Mesothelial cell of epicardium (in vitro differentiated cells): ENCODE data around the gene ADAMTSL1. TPM values are rescaled to one million over a fixed set of nuclear protein-coding genes. Genes with fewer than 3 reads are reported as not detected.
A peak's percentile ranks its signal among the peaks of the same experiment; 100 is the strongest.

Experiments used
- DNase-seq, 2 experiments: peaks; one replicate each; pipeline ENCODE4 v3.0.0; 2021; ENCODE audit warnings: low spot score in 2 of 2; ENCODE audit not compliant: unreplicated experiment in 2 of 2
- H3K27ac Mint-ChIP-seq: 2 replicates; pipeline ENCODE4 v1.8.0; 2021; ENCODE audit warnings: mixed read lengths
- H3K27me3 Mint-ChIP-seq: 2 replicates; pipeline ENCODE4 v1.8.0; 2021; ENCODE audit warnings: low read depth, mixed read lengths
- H3K36me3 Mint-ChIP-seq: 2 replicates; pipeline ENCODE4 v1.8.0; 2021; ENCODE audit warnings: mixed read lengths
- H3K4me1 Mint-ChIP-seq: 2 replicates; pipeline ENCODE4 v1.8.0; 2021; ENCODE audit warnings: mixed read lengths
- H3K4me3 Mint-ChIP-seq: 2 replicates; pipeline ENCODE4 v1.8.0; 2021; ENCODE audit warnings: mild to moderate bottlenecking, moderate library complexity, mixed read lengths
- H3K9me3 Mint-ChIP-seq: 2 replicates; pipeline ENCODE4 v1.8.0; 2021; ENCODE audit warnings: mixed read lengths
- total RNA-seq: library from RNA; stranded (reverse); gene quantifications from 3 replicates; pipeline ENCODE4 v1.2.1, GENCODE V29; 2021
- TF ChIP-seq, protein P1 (sequence below): fragments of 200-600 bp; sonication (generic); IDR thresholded peaks from one replicate; pipeline ENCODE4 v1.5.0; 2021; ENCODE audit warnings: antibody characterized with exemption; ENCODE audit not compliant: unreplicated experiment

The ADAMTSL1 gene
- total RNA-seq, 1 donor from 2014 or later, result 48.0 TPM

DNA sequence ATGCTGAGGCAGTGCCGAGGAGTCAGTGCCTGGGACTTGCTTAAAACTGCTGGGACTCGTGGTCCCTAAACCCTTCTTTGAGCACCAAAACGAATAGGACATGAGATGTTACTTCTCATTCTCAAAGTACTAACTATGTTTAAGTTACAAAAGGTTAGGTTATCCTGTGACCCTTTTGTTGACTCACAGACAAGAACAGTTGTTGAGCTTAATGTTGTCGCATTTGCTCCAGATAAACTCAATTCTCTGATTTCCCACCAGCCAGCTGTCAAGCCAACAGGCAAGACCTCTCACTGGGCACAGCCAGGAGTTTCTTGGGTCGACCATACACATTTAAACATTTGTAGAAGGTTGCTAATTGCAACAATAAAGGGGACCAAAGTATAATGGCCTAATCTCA, 249.4 kb downstream of the ADAMTSL1 start:
- Mint-ChIP-seq H3K27me3 (no peaks in the 10 kb centered on the region), H3K4me1 (peaks cover 13% of the 10 kb centered on the region), H3K36me3 (peaks cover 6% of the 10 kb centered on the region), H3K9me3 (no peaks in the 10 kb centered on the region), H3K27ac (no peak overlapping the region), H3K4me3 (no peak overlapping the region)
- no peak for DNase-seq
- TF ChIP-seq, protein P1, sequence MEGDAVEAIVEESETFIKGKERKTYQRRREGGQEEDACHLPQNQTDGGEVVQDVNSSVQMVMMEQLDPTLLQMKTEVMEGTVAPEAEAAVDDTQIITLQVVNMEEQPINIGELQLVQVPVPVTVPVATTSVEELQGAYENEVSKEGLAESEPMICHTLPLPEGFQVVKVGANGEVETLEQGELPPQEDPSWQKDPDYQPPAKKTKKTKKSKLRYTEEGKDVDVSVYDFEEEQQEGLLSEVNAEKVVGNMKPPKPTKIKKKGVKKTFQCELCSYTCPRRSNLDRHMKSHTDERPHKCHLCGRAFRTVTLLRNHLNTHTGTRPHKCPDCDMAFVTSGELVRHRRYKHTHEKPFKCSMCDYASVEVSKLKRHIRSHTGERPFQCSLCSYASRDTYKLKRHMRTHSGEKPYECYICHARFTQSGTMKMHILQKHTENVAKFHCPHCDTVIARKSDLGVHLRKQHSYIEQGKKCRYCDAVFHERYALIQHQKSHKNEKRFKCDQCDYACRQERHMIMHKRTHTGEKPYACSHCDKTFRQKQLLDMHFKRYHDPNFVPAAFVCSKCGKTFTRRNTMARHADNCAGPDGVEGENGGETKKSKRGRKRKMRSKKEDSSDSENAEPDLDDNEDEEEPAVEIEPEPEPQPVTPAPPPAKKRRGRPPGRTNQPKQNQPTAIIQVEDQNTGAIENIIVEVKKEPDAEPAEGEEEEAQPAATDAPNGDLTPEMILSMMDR, result no peak

DNA sequence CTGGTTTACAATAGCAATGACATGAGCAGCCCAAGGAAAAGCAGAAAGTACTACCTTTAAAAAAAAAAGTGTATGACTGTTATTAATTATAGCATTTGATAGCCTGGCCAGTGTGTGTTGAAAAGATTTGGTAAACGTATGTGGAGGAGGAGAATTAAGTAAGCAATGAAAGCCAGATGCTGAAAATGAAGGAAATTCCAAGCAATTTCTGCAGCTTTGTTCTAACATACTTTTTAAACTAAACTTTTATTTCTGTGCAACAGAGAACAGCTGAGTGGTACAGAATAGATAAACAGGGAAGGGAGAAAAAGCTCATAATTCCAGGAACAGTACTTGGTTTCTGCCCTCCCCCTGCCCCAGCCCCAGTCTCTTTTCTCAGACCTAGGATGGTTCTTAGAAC, 252.6 kb downstream of the ADAMTSL1 start:
- DNase-seq, result no peak
- peak overlapping the region; percentile 68 for H3K27ac Mint-ChIP-seq
- H3K27me3 Mint-ChIP-seq, result no peaks in the 10 kb centered on the region
- H3K4me1 Mint-ChIP-seq, result peaks cover 24% of the 10 kb centered on the region
- no peak overlapping the region for H3K4me3 Mint-ChIP-seq
- no peaks in the 10 kb centered on the region for H3K9me3 Mint-ChIP-seq
- TF ChIP-seq, protein P1, result no peak
- H3K36me3 Mint-ChIP-seq, result peaks cover 6% of the 10 kb centered on the region

DNA sequence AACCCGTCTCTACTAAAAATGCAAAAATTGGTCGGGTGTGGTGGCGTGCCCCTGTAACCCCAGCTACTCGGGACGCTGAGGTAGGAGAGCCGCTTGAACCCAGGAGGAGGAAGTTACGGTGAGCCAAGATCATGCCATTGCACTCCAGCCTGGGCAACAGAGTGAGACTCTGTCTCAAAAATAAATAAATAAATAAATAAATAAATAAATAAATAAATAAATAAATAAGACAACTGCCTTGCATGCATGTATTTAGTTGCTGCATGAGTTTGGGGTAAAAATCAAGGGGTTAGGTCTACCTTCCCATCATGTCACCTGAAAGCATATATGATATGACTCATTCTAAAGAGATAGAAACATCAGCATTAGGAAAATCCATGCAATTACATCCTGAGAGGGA, 254.0 kb downstream of the ADAMTSL1 start:
- no peak overlapping the region for H3K4me3 Mint-ChIP-seq
- no peak for DNase-seq
- no peak overlapping the region for H3K27ac Mint-ChIP-seq
- H3K4me1 Mint-ChIP-seq, result peaks cover 24% of the 10 kb centered on the region
- H3K36me3 Mint-ChIP-seq, result no peaks in the 10 kb centered on the region
- no peaks in the 10 kb centered on the region for H3K9me3 Mint-ChIP-seq
- TF ChIP-seq, protein P1, result no peak
- no peaks in the 10 kb centered on the region for H3K27me3 Mint-ChIP-seq

DNA sequence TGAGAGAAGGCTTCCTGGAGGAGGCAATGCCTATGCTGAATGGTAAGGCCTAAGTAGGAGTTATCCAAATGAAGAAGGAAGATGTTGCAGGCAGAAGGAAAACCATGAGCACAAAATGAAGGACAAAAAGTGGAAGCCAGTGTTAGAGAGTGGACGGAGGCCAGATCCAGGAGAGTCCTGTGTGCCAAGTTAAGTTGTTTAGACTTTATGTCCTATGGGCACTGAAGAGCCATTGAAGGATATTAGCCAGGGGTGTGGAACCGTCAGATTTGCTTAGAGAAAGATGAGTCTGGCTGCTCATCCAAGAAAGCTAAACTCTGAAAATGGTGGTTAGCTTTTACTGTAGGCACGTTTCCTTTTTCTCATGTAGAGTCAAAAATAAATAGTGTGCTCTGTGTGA, 254.7 kb downstream of the ADAMTSL1 start:
- H3K36me3 Mint-ChIP-seq, result no peaks in the 10 kb centered on the region
- H3K4me3 Mint-ChIP-seq, result no peak overlapping the region
- no peaks in the 10 kb centered on the region for H3K27me3 Mint-ChIP-seq
- peaks cover 24% of the 10 kb centered on the region for H3K4me1 Mint-ChIP-seq
- H3K9me3 Mint-ChIP-seq, result no peaks in the 10 kb centered on the region
- H3K27ac Mint-ChIP-seq, result no peak overlapping the region
- TF ChIP-seq, protein P1, result no peak
- DNase-seq, result no peak

DNA sequence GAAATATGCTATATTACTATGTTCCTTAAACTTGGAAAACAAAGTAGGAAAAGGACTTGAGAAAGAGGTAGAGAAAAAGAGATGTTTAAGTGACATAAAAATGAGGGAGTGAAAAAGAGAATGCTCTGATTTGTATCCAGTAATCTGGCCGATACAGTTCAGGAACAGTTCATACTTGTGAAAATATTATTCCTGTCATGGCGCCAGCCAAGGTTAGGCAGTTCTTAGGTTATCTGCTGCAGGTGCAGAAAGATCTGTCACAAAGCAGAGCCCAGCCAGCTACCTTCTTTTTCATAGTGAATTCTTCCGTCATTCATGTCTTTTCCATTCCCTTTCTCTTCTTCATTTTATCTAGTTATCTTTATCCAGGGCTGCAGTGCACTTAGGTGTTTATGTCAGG, 256.3 kb downstream of the ADAMTSL1 start:
- H3K27me3 Mint-ChIP-seq, result no peaks in the 10 kb centered on the region
- TF ChIP-seq, protein P1, result no peak
- no peaks in the 10 kb centered on the region for H3K36me3 Mint-ChIP-seq
- no peak for DNase-seq
- peaks cover 24% of the 10 kb centered on the region for H3K4me1 Mint-ChIP-seq
- no peaks in the 10 kb centered on the region for H3K9me3 Mint-ChIP-seq
- H3K27ac Mint-ChIP-seq, result no peak overlapping the region
- H3K4me3 Mint-ChIP-seq, result no peak overlapping the region

DNA sequence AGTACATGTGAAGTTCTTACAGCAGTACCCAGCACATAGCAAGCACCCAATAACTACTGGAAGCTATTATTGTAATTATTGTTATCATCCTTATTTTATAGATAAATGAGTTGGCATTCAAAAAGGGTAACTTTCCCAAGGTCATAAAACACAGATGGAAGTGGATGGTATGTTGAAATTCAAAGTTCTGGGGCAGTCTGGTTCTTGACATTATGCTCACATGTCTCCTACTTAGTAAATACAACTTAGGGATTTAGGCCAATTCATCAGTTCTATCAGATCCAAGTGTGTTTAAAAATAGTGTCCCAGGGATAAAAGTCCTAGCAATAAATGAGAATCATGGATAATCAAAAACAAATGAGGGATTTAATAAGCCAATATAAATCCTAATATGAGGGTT, 265.2 kb downstream of the ADAMTSL1 start:
- TF ChIP-seq, protein P1, result no peak
- Mint-ChIP-seq H3K9me3 (no peaks in the 10 kb centered on the region), H3K4me1 (peaks cover 20% of the 10 kb centered on the region), H3K4me3 (no peak overlapping the region), H3K27ac (no peak overlapping the region), H3K36me3 (no peaks in the 10 kb centered on the region), H3K27me3 (no peaks in the 10 kb centered on the region)
- no peak for DNase-seq
